K562 (cell line): ENCODE results near the gene PRDM15. TPM values are rescaled to one million over a fixed set of nuclear protein-coding genes. Genes with fewer than 3 reads are reported as not detected.

Experiments used
- ATAC-seq: fragments of 200-7000 bp; cut with Tn5 transposase; 3 replicates; pipeline ENCODE4 v1.9.1; 2020; ENCODE audit warnings: moderate library complexity
- BruUV-seq: library from RNA; stranded (reverse); fragments of 400-500 nt; replicated peaks from 2 replicates; lab custom pipeline; 2021; lab: Mats Ljungman, UMichigan
- CTCF ChIA-PET: fragments of 300-600 bp; formaldehyde crosslinking; extraction: SDS; loops from one replicate; lab custom pipeline; 2021; ENCODE audit warnings: low intra/inter-chr PET ratio; lab: Yijun Ruan, JAX
- POLR2A ChIA-PET: fragments of 300-600, 350-650 bp; sonication (Branson Sonifier 250); formaldehyde crosslinking; extraction: SDS; loops from one replicate; lab custom pipeline; 2021; ENCODE audit warnings: antibody characterized with exemption, inconsistent platforms; lab: Yijun Ruan, JAX
- DNase-seq, 4 experiments: peaks; one replicate each; pipeline versions ENCODE4 v3.0.0 to v3.0.0-alpha.2; 2011 to 2018; ENCODE audit warnings: low spot score in 3 of 4, mixed read lengths in 3 of 4; ENCODE audit errors: extremely low read depth in 1 of 4
- FAIRE-seq: peaks from 2 replicates; lab custom pipeline; 2011; peaks lifted over from hg19 to GRCh38; lab: Jason Lieb, UNC
- H2AFZ ChIP-seq: 2 replicates; pipeline ENCODE4 v1.6.0; 2011; ENCODE audit warnings: low read depth, low read length, control low read depth, inconsistent platforms
- H3K27ac ChIP-seq: fragments of 200-600 bp; 3 replicates; pipeline ENCODE4 v1.8.0; 2011; ENCODE audit warnings: low read depth, mild to moderate bottlenecking, control low read depth, inconsistent platforms, low read length, moderate library complexity, mixed read lengths; ENCODE audit errors: extremely low read depth
- H3K27me3 ChIP-seq, 2 experiments: fragments of 300-600 bp in 1 of 2; 2 replicates in 1 of 2; 3 replicates in 1 of 2; pipeline versions ENCODE4 v1.6.0 to v1.8.0; 2011; ENCODE audit warnings: inconsistent platforms in 2 of 2, low read length in 2 of 2, mild to moderate bottlenecking in 1 of 2, mixed read lengths in 1 of 2, moderate library complexity in 1 of 2; ENCODE audit not compliant: control insufficient read depth in 2 of 2, insufficient read depth in 2 of 2
- H3K36me3 ChIP-seq: fragments of 300-600 bp; 3 replicates; pipeline ENCODE4 v1.8.0; 2011; ENCODE audit warnings: mild to moderate bottlenecking, low read length, inconsistent platforms; ENCODE audit not compliant: control insufficient read depth, insufficient read depth
- H3K4me1 ChIP-seq, 2 experiments: fragments of 200-600 bp in 1 of 2; replicated peaks in 1 of 2; 2 replicates in 1 of 2; 3 replicates in 1 of 2; pipeline versions ENCODE4 v1.5.1 to v1.8.0; 2011; ENCODE audit warnings: inconsistent platforms in 2 of 2, low read length in 2 of 2, mild to moderate bottlenecking in 1 of 2, mixed read lengths in 1 of 2, moderate library complexity in 1 of 2; ENCODE audit not compliant: control insufficient read depth in 2 of 2, insufficient read depth in 2 of 2
- H3K4me2 ChIP-seq: 2 replicates; pipeline ENCODE4 v1.6.1; 2011; ENCODE audit warnings: low read length, control low read depth, inconsistent platforms, mixed read lengths; ENCODE audit not compliant: insufficient read depth
- H3K4me3 ChIP-seq: fragments of 200-600 bp; sonication (generic), shearing (Covaris generic); 2 replicates; pipeline ENCODE4 v1.5.1; 2016; ENCODE audit warnings: control low read depth, inconsistent platforms
- H3K79me2 ChIP-seq: fragments of 200-600 bp; 3 replicates; pipeline ENCODE4 v1.8.0; 2011; ENCODE audit warnings: low read length, inconsistent platforms; ENCODE audit not compliant: control insufficient read depth, insufficient read depth
- H3K9ac ChIP-seq, 2 experiments: 2 replicates each; pipeline versions ENCODE4 v1.6.0 to v1.6.1; 2011; ENCODE audit warnings: low read depth in 2 of 2, low read length in 2 of 2, control low read depth in 1 of 2, inconsistent platforms in 1 of 2, mild to moderate bottlenecking in 1 of 2, mixed read lengths in 1 of 2; ENCODE audit not compliant: insufficient read depth in 1 of 2
- H3K9me1 ChIP-seq: one replicate; pipeline ENCODE4 v1.6.0; 2011; ENCODE audit warnings: inconsistent platforms, mild to moderate bottlenecking, low read length, moderate library complexity; ENCODE audit not compliant: control insufficient read depth, insufficient read depth
- H3K9me3 ChIP-seq: replicated peaks from 2 replicates; pipeline ENCODE4 v1.5.1; 2011; ENCODE audit warnings: low read depth, low read length, inconsistent platforms; ENCODE audit not compliant: control insufficient read depth, insufficient read depth
- H4K20me1 ChIP-seq: replicated peaks from 2 replicates; pipeline ENCODE4 v1.6.1; 2011; ENCODE audit warnings: low read length, inconsistent platforms, mixed read lengths; ENCODE audit not compliant: control insufficient read depth, insufficient read depth
- CBX8 ChIP-seq: fragments of 200-600 bp; sonication (generic); IDR thresholded peaks from 2 replicates; pipeline ENCODE4 v1.6.1; 2012; ENCODE audit warnings: borderline replicate concordance, mixed run types, low read depth, mild to moderate bottlenecking, moderate library complexity, mixed read lengths, low read length, control low read depth, inconsistent platforms; ENCODE audit not compliant: poor library complexity, severe bottlenecking; ENCODE audit errors: extremely low read depth
- ELF2 ChIP-seq: fragments of 250-450 bp; sonication (Bioruptor Pico); IDR thresholded peaks from 2 replicates; pipeline ENCODE4 v1.5.0; 2021; ENCODE audit warnings: mild to moderate bottlenecking
- HBP1 ChIP-seq: fragments of 450-650 bp; formaldehyde crosslinking; IDR thresholded peaks from 2 replicates; pipeline ENCODE4 v1.4.0; 2022; ENCODE audit warnings: missing genetic modification characterization
- MTA1 ChIP-seq: fragments of 450-650 bp; IDR thresholded peaks from 2 replicates; pipeline ENCODE4 v1.6.1; 2017; ENCODE audit warnings: borderline replicate concordance
- NFXL1 ChIP-seq: fragments of 450-650 bp; formaldehyde crosslinking; IDR thresholded peaks from 2 replicates; pipeline ENCODE4 v1.4.0; 2021; ENCODE audit warnings: mild to moderate bottlenecking
- NR3C1 ChIP-seq: sonication (generic); formaldehyde crosslinking; IDR thresholded peaks from 2 replicates; pipeline ENCODE4 v1.8.1; 2022; ENCODE audit warnings: missing genetic modification reagents
- PATZ1 ChIP-seq: fragments of 250-450 bp; sonication (Bioruptor Pico); IDR thresholded peaks from 2 replicates; pipeline ENCODE4 v1.5.0; 2020; ENCODE audit warnings: mild to moderate bottlenecking, borderline replicate concordance
- PHTF2 ChIP-seq: fragments of 250-450 bp; sonication (Bioruptor Pico); IDR thresholded peaks from 2 replicates; pipeline ENCODE4 v1.5.0; 2021; ENCODE audit warnings: mild to moderate bottlenecking
- POLR2AphosphoS5 ChIP-seq: IDR thresholded peaks from 2 replicates; pipeline ENCODE4 v1.6.1; 2011; ENCODE audit warnings: mild to moderate bottlenecking, low read depth, low read length, moderate library complexity; ENCODE audit not compliant: control insufficient read depth, insufficient read depth
- TCF7L2 ChIP-seq: fragments of 150-350 bp; IDR thresholded peaks from 2 replicates; pipeline ENCODE4 v1.6.1; 2016; ENCODE audit warnings: low read depth, mild to moderate bottlenecking, low read length, moderate library complexity
- ZKSCAN8 ChIP-seq: fragments of 200-800 bp; sonication (Bioruptor generic); IDR thresholded peaks from 2 replicates; pipeline ENCODE4 v1.6.1; 2016; ENCODE audit warnings: missing genetic modification characterization, missing compliant biosample characterization
- ZNF639 ChIP-seq, 2 experiments: fragments of 200-800 bp in 1 of 2; sonication (Bioruptor generic) in 1 of 2; sonication (generic) in 1 of 2; formaldehyde crosslinking in 1 of 2; IDR thresholded peaks in 1 of 2; conservative IDR thresholded peaks in 1 of 2; 2 replicates each; pipeline versions ENCODE4 v1.5.0 to v1.6.1; 2016 to 2020; ENCODE audit warnings: missing compliant biosample characterization in 1 of 2, missing genetic modification characterization in 1 of 2, missing genetic modification reagents in 1 of 2
- ZNF699 ChIP-seq: fragments of 250-450 bp; sonication (Bioruptor Pico); IDR thresholded peaks from 2 replicates; pipeline ENCODE4 v1.8.0; 2021; ENCODE audit warnings: mild to moderate bottlenecking, moderate library complexity; ENCODE audit not compliant: insufficient replicate concordance
- WGBS: fragments of 100-300 bp; shearing (Covaris generic); methylation state at CpG from one replicate; pipeline ENCODE4 v1.1.6; 2016; ENCODE audit warnings: low coverage, mixed read lengths; ENCODE audit not compliant: insufficient coverage; ENCODE audit errors: missing lambda C conversion rate; 5-methylcytosine and 5-hydroxymethylcytosine counted together
- in situ Hi-C: fragments of 300-500 bp; cut with MboI; formaldehyde crosslinking; loops from 4 replicates; pipeline ENCODE4 v1.15.0; 2018; ENCODE audit warnings: inconsistent platforms, mixed read lengths
- intact Hi-C: fragments of 100-400 bp; cut with micrococcal nuclease; formaldehyde crosslinking; loops from 2 replicates; pipeline ENCODE4 v1.14.2; 2022
- polyA plus RNA-seq, 8 experiments: library from polyadenylated mRNA; depleted of rRNA in 4 of 8; stranded (reverse) in 5 of 8; unstranded in 3 of 8; fragments of >200 nt; fragmentation: Nextera tagmentation in 2 of 8; fragmentation: Illumina TruSeq in 1 of 8; extraction: Ambion mirVana in 2 of 8; extraction: Trizol in 1 of 8; gene quantifications; 2 replicates each; pipeline versions ENCODE4 v1.2.1 to v1.2.3, GENCODE V29; 2011 to 2014; ENCODE audit warnings: inconsistent platforms in 1 of 8, missing spikeins in 1 of 8
- total RNA-seq, 7 experiments: library from RNA; depleted of rRNA in 6 of 7; stranded (reverse); fragments of >200 nt in 6 of 7; fragmentation: Illumina TruSeq in 2 of 7; extraction: Trizol in 2 of 7; gene quantifications; 2 replicates each; pipeline versions ENCODE4 v1.2.1 to v1.2.3, GENCODE V29; 2011 to 2021; ENCODE audit warnings: low replicate concordance in 1 of 7
- TF ChIP-seq, protein P1 (sequence below): fragments of 200-800 bp; sonication (Bioruptor generic); IDR thresholded peaks from 2 replicates; pipeline ENCODE4 v1.6.1; 2017; ENCODE audit warnings: missing genetic modification characterization, missing compliant biosample characterization

The PRDM15 gene
- total and polyA plus RNA-seq, 9 of the 15 experiments (the other 6 are each of a cell fraction or from before 2014, with no cell fraction given): 0.93 to 9.2 (median 6.2) TPM

DNA sequence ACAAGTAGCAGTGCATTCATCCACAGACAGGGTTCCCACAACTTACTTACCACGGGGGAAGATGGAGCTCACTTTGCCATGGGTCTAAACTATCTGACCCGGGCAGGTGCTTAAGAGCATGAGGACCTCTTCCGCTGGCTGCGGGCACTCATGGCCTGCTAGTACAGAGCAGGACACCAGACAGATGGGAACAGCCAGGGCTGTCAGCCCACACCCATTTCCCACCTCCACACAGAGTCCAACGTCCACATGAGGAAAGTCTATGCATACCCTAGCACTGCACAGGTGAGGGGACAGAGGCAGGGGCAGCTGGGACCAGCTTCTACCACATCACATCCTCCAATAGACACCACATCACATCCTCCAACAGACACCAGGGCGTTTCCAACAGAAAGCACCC lies 35.8 kb upstream of the PRDM15 start:
- Histone ChIP-seq H3K79me2 (no peaks in the 10 kb centered on the region), H3K9ac (no peak overlapping the region), H3K4me2 (no peak overlapping the region), H3K36me3 (peaks cover 63% of the 10 kb centered on the region), H3K9me1 (no peaks in the 10 kb centered on the region), H4K20me1 (no peaks in the 10 kb centered on the region; the same call in 1 of the 2 replicates), H3K27me3 (no peaks in the 10 kb centered on the region), H3K4me1 (peaks cover 0 to 3% of the 10 kb centered on the region in 2 experiments; a peak in 1 of 5 replicates), H3K27ac (no peak overlapping the region), H3K4me3 (no peak overlapping the region), H3K9me3 (no peaks in the 10 kb centered on the region), H2AFZ (no peak overlapping the region)
- no TSS peak for BruUV-seq
- DNase-seq (no peak), FAIRE-seq (no peak), ATAC-seq (no peak)
- ChIA-PET POLR2A (interaction anchor here (0.6 to 0.9 kb wide), 2 partner anchors 12 to 1588 kb away, joined by 3 to 4 read pairs; no protein-coding TSS in a partner anchor), CTCF (no interaction called here)
- intact Hi-C loops (no loop called here), in situ Hi-C loops (no loop called here)
- 55% methylated on average over 6 of the region's 6 CpGs for WGBS
- no peak for TF ChIP-seq PHTF2 (CRISPR knock-in tag)
- TF ChIP-seq HBP1 (CRISPR knock-in tag): no peak
- TF ChIP-seq, protein P1, sequence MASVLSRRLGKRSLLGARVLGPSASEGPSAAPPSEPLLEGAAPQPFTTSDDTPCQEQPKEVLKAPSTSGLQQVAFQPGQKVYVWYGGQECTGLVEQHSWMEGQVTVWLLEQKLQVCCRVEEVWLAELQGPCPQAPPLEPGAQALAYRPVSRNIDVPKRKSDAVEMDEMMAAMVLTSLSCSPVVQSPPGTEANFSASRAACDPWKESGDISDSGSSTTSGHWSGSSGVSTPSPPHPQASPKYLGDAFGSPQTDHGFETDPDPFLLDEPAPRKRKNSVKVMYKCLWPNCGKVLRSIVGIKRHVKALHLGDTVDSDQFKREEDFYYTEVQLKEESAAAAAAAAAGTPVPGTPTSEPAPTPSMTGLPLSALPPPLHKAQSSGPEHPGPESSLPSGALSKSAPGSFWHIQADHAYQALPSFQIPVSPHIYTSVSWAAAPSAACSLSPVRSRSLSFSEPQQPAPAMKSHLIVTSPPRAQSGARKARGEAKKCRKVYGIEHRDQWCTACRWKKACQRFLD (CRISPR knock-in tag): no peak
- TF ChIP-seq ZKSCAN8 (CRISPR knock-in tag): no peak
- no peak for TF ChIP-seq PATZ1 (CRISPR knock-in tag)
- no peak for TF ChIP-seq POLR2AphosphoS5
- no peak for TF ChIP-seq ZNF639 (CRISPR knock-in tag; conservative IDR thresholded peaks at IDR 0.05 in 1 of 2, IDR thresholded peaks at IDR 0.05 in 1 of 2)
- no peak for TF ChIP-seq TCF7L2
- no peak for TF ChIP-seq NFXL1 (CRISPR knock-in tag)
- no peak for TF ChIP-seq CBX8
- no peak for TF ChIP-seq ZNF699 (CRISPR knock-in tag)
- TF ChIP-seq MTA1: no peak
- no peak for TF ChIP-seq ELF2 (CRISPR knock-in tag)
- no peak for TF ChIP-seq NR3C1 (CRISPR knock-in tag)
